ENCODE data around the gene ARHGEF19.
"Not testable (repeated sequence)": the region's sequence is repeated elsewhere in the genome, so short reads cannot be mapped to it uniquely, and the experiment has no call there.

ARHGEF19 gene

DNA sequence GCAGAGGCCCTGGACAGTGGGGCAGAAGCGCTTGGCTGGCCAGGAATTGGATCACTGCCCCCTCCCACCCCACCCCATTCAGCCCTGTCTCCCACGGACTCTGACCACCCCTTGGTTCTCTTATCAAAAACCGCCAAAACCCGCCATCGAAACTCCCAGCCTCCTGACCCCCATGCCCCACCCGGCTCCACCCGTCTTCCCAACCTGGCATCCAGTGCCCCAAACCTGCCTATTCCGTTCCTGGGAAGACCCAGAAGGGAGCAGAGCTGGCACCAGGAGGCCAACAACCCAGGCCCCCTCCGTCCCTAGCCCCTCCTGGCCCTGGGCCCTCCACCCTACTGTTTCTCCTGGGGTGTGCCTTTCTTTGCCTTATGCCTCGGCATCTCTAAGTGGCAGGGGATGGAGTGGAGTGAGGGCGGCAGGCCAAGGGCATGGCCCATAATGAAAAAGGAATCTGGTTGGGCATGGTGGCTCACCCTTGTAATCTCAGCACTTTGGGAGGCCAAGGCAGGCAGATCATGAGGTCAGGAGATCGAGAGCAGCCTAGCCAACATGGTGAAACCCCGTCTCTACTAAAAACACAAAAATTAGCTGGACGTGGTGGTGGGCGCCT lies 40.1 kb downstream of the ARHGEF19 start:
- Mint-ChIP-seq H3K27ac (peak overlapping the region in 2 of 3 experiments; percentile 61 to 63), H3K4me1 (peaks cover 23% of the 10 kb centered on the region), H3K9me3 (no peaks in the 10 kb centered on the region), H3K36me3 (ENCODE audit: low read depth) (no peaks in the 10 kb centered on the region), H3K27me3 (ENCODE audit: low read depth) (peaks cover 18% of the 10 kb centered on the region), H3K4me3 (no peak overlapping the region)
- no peak for TF ChIP-seq CTCF (IDR thresholded peaks at IDR 0.05; ENCODE audit: unreplicated experiment in 3 of 3)

DNA sequence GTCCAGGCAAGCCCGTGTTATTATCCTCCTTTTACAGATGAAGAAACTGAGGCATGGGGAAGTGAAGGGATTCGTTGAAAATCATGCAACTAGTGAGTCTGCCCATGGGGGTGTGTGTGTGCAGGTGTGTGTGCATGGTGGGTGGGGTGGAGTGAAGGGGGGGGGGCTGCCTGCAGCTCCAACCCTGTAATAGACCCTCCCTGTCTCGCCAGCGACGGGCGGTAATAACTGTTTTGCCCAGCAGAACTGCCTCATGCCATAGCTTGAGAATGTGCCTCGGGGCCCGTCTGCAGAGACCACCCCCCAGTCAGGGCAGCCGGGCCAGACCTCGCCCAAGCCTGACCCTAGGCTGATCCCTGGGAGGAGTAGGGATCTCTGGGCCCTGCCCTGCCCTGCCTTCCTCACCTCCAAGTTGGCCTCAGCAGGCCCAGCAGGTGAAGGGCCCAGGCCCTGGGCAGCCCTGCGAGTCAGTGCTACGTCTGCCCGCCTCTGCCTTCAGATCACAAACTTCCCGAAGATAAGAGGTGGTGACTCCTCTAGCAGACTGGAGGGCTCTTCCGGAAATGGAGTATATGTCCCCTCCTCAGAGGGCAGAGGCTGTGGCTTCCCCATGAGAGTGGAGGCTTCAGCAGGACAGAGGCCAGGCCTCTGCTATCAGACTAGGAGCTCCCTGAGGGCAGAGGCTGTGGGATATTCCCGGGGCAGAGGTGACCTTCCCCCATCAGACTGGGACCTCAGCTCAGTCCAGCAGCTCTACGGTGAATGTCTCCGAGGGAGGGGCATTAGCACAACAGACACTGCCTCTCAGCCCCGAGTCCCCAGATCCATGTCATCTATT lies 40.9 kb downstream of the ARHGEF19 start:
- Mint-ChIP-seq H3K27me3 (ENCODE audit: low read depth) (peaks cover 22% of the 10 kb centered on the region), H3K9me3 (no peaks in the 10 kb centered on the region), H3K36me3 (ENCODE audit: low read depth) (no peaks in the 10 kb centered on the region), H3K4me3 (peak overlapping the region in 1 of 3 experiments; percentile 27), H3K4me1 (peaks cover 15% of the 10 kb centered on the region), H3K27ac (peak overlapping the region; percentile 11 to 76 (median 15))
- no peak for TF ChIP-seq CTCF (IDR thresholded peaks at IDR 0.05; ENCODE audit: unreplicated experiment in 3 of 3)

DNA sequence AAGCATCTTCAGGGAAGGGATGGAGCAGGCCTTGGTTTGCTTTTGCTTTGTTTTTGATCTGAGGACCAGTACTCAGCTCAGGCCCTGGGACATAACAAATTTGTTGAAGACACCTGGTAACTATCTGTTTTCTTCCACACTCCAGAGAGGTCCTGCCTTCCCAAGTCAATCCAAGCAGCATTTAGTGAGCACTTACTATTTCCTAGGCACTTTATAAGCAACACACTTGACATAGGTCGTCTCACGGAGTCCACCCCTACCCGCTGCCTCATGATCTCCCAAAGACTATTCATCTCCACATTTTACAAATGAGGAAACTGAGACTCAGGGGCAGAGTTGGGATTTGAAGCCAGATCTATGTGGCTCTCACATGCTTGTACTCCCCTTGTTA lies 42.2 kb downstream of the ARHGEF19 start:
- peak overlapping the region in 1 of 3 experiments; percentile 26 for H3K27ac Mint-ChIP-seq
- H3K4me1 Mint-ChIP-seq, result peaks cover 17% of the 10 kb centered on the region
- no peaks in the 10 kb centered on the region for H3K9me3 Mint-ChIP-seq
- no peaks in the 10 kb centered on the region for H3K36me3 Mint-ChIP-seq (ENCODE audit: low read depth)
- peak overlapping the region in 2 of 3 experiments; percentile 27 to 32 for H3K4me3 Mint-ChIP-seq
- peaks cover 27% of the 10 kb centered on the region for H3K27me3 Mint-ChIP-seq (ENCODE audit: low read depth)
- TF ChIP-seq CTCF (IDR thresholded peaks at IDR 0.05; ENCODE audit: unreplicated experiment in 3 of 3), result no peak

DNA sequence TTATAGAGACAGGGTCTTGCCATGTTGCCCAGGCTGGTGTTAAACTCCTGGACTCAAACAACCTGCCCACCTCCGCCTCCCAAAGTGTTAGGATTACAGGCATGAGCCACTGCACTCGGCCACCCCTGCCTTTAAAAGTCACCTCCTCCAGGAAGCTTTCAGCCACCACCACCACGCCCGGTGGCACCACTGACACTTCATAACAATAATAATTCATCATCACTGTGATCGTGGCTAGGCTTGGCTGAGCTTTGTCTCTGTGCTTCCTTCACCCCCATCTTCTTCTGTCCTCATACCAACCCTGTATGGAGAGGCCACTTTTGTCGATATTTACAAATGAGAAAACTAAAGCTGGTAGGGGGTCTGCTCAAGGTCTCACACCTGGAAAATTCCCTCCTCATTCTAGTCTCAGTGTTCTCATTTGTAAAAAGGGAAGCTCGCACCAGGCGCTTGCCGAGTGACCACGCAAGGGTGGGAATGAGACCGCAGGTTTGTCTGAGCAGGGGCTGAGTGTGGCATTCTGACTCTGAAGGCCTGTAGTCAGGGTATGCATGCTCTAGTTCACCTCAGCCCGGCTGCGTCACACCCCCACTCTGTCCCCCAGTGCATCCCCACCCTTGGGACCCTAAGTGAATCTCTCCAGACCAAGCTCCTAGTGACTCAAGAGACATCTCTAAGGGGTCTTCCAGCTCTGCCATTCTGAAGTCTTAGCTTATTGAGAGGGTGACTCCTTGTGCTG lies 43.7 kb downstream of the ARHGEF19 start:
- TF ChIP-seq CTCF (IDR thresholded peaks at IDR 0.05; ENCODE audit: unreplicated experiment in 3 of 3), result no peak
- peak overlapping the region; percentile 77 to 80 (median 79) for H3K4me3 Mint-ChIP-seq
- no peaks in the 10 kb centered on the region for H3K36me3 Mint-ChIP-seq (ENCODE audit: low read depth)
- H3K27ac Mint-ChIP-seq, result peak overlapping the region in 2 of 3 experiments; percentile 45 to 88
- peaks cover 27% of the 10 kb centered on the region for H3K27me3 Mint-ChIP-seq (ENCODE audit: low read depth)
- peaks cover 22% of the 10 kb centered on the region for H3K4me1 Mint-ChIP-seq
- H3K9me3 Mint-ChIP-seq, result no peaks in the 10 kb centered on the region

DNA sequence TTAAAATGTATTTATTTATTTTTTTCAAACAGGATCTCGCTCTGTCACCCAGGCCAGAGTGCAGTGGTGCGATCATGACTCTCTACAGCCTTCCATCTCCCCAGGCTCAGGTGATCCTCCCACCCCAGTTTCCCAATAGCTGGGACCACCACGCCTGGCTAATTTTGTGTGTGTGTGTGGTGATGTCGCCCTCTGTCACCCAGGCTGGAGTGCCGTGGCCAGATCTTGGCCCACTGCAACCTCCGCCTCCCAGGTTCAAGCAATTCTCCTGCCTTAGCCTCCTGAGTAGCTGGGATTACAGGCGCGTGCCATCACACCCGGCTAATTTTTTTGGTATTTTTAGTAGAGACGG lies 44.3 kb downstream of the ARHGEF19 start:
- Mint-ChIP-seq H3K27me3 (ENCODE audit: low read depth) (peaks cover 27% of the 10 kb centered on the region), H3K4me3 (peak overlapping the region; percentile 77 to 80 (median 79)), H3K4me1 (peaks cover 22% of the 10 kb centered on the region), H3K27ac (peak overlapping the region in 2 of 3 experiments; percentile 33 to 45)
- not testable (repeated sequence) for H3K9me3 Mint-ChIP-seq; H3K36me3 Mint-ChIP-seq (ENCODE audit: low read depth)
